ENCODE data around the gene GUCY1A2. TPM values are rescaled to one million over a fixed set of nuclear protein-coding genes. Genes with fewer than 3 reads are reported as not detected.

Gene GUCY1A2
- total RNA-seq, 1 experiment from 2014 or later = 0.55 TPM

DNA sequence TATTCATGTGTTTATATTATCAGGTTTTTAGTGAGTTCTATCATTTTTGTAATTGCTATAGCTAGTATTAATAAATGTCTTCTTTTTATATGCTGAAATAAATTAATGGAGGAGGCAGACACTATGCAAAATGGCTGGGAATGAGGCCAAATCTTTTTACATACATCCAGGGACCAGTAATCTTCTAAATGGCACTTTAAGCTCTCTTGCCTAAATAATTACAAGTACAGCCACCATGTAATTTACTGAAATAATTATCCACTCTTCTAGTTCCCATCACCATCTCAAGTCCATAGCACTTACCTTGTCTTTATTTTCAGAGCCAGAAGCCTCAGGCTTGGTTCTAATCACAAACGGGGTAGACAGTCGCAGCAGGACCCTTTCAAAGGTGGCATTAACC, 79.1 kb downstream of the GUCY1A2 start:
- Histone ChIP-seq H3K23ac (ENCODE audit: insufficient read length, low read depth, low read length) (no peak overlapping the region), H4K91ac (ENCODE audit: insufficient read length, low read depth, low read length) (no peak overlapping the region), H3K14ac (ENCODE audit: insufficient read depth, low read length) (no peak overlapping the region), H2BK120ac (ENCODE audit: low read depth, low read length, poor library complexity, severe bottlenecking) (no peak overlapping the region), H3K9me3 (ENCODE audit: control insufficient read depth, low read depth, low read length) (no peaks in the 10 kb centered on the region), H3K4me1 (ENCODE audit: insufficient read depth, low read length) (no peaks in the 10 kb centered on the region), H3K18ac (ENCODE audit: insufficient read length, low read depth, low read length) (no peak overlapping the region), H2BK15ac (ENCODE audit: low read depth, low read length) (no peak overlapping the region), H3K27ac (ENCODE audit: insufficient read length, low read depth, low read length) (no peak overlapping the region), H3K9ac (ENCODE audit: extremely low read depth, insufficient read length, low read length) (no peak overlapping the region), H3K4ac (ENCODE audit: low read depth, low read length) (no peak overlapping the region), H3T11ph (ENCODE audit: low read length) (no peak overlapping the region), H3K79me2 (ENCODE audit: insufficient read depth, low read length) (no peaks in the 10 kb centered on the region), H2AK5ac (ENCODE audit: insufficient read length, low read length) (no peak overlapping the region), H2BK5ac (ENCODE audit: insufficient read length, low read length) (no peak overlapping the region), H2BK12ac (ENCODE audit: insufficient read length, low read depth, low read length) (no peak overlapping the region), H3K23me2 (ENCODE audit: insufficient read length, low read depth, low read length, poor library complexity, severe bottlenecking) (no peaks in the 10 kb centered on the region), H3K4me2 (ENCODE audit: insufficient read depth, insufficient read length, low read length) (no peak overlapping the region), H3K79me1 (ENCODE audit: insufficient read depth, low read depth, low read length, poor library complexity, severe bottlenecking) (no peaks in the 10 kb centered on the region), H2AFZ (ENCODE audit: low read length) (no peak overlapping the region), H4K20me1 (ENCODE audit: control insufficient read depth, insufficient read depth, insufficient read length) (no peaks in the 10 kb centered on the region), H4K8ac (replicated peaks; ENCODE audit: insufficient read length, low read depth, low read length) (no peak overlapping the region), H3K27me3 (ENCODE audit: insufficient read depth, low read length) (no peaks in the 10 kb centered on the region), H2BK20ac (ENCODE audit: low read depth, low read length, poor library complexity, severe bottlenecking) (no peak overlapping the region), H4K5ac (ENCODE audit: insufficient read length, low read depth, low read length) (no peak overlapping the region), H3K56ac (ENCODE audit: insufficient read length, low read depth, low read length) (no peak overlapping the region)
- no peak for DNase-seq
- TF ChIP-seq, protein P1, sequence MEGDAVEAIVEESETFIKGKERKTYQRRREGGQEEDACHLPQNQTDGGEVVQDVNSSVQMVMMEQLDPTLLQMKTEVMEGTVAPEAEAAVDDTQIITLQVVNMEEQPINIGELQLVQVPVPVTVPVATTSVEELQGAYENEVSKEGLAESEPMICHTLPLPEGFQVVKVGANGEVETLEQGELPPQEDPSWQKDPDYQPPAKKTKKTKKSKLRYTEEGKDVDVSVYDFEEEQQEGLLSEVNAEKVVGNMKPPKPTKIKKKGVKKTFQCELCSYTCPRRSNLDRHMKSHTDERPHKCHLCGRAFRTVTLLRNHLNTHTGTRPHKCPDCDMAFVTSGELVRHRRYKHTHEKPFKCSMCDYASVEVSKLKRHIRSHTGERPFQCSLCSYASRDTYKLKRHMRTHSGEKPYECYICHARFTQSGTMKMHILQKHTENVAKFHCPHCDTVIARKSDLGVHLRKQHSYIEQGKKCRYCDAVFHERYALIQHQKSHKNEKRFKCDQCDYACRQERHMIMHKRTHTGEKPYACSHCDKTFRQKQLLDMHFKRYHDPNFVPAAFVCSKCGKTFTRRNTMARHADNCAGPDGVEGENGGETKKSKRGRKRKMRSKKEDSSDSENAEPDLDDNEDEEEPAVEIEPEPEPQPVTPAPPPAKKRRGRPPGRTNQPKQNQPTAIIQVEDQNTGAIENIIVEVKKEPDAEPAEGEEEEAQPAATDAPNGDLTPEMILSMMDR (conservative IDR thresholded peaks at IDR 0.05) = no peak
- Mint-ChIP-seq H3K4me1 (peaks cover 13 to 15% of the 10 kb centered on the region in 2 experiments), H3K4me3 (no peak overlapping the region), H3K27me3 (ENCODE audit: low read depth) (no peaks in the 10 kb centered on the region), H3K9me3 (no peaks in the 10 kb centered on the region), H3K36me3 (ENCODE audit: insufficient read depth in 1 of 3, low read depth in 3 of 3) (no peaks in the 10 kb centered on the region), H3K27ac (no peak overlapping the region)
- no CpG with 5 or more reads among the region's 2 CpGs for WGBS (ENCODE audit: extremely low coverage, insufficient read length, low lambda C conversion rate)

All from H9 (cell line).